GM19351 (cell line): ENCODE data around the gene BCL7A.
"Not testable (repeated sequence)": the region's sequence is repeated elsewhere in the genome, so short reads cannot be mapped to it uniquely, and the experiment has no call there.

Experiments used
- ATAC-seq: cut with Tn5 transposase; IDR thresholded peaks from one replicate; pipeline ENCODE4 v1.9.1; 2021; ENCODE audit warnings: mild to moderate bottlenecking, moderate library complexity; ENCODE audit not compliant: unreplicated experiment

Gene BCL7A

DNA sequence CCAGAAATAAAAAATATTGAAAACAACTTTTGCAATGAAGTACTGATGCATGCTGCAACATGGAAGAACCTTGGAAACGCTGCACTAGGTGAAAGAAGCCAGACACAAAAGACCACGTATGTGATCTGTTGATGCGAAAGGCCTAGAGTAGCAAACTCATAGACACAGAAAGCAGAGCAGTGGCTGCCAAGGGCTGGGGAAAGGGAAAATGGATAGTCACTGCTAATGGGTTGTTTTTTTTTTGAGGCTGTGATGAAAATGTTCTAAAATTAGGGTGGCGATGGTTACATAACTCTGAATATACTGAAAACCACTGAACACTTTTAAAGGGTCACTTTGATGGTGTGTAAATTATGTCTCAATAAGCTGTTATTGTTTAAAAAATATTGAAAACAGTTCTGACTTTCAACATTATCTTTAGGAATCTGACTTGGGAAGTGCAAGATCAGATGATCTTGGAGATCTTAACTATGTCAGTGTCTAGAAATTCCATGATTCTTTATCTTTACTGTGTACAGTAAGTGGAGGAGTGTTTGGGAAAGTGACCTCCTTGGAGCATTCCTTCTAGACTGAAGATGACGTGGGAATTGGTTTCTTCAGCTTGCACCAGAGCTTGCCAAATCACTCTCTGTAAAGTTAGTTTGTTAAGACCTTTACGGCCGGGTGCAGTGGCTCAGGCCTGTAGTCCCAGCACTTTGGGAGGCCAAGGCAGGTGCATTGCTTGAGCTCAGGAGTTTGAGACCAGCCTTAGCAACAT lies 69.3 kb downstream of the BCL7A start:
- ATAC-seq: no peak

- no peak for ATAC-seq
Measured at GRCh38 chr12:122093098-122093883, 71.6 kb downstream of the BCL7A start.

GRCh38 chr12:122094137-122094734 lies 72.6 kb downstream of the BCL7A start:
- ATAC-seq: no peak

DNA sequence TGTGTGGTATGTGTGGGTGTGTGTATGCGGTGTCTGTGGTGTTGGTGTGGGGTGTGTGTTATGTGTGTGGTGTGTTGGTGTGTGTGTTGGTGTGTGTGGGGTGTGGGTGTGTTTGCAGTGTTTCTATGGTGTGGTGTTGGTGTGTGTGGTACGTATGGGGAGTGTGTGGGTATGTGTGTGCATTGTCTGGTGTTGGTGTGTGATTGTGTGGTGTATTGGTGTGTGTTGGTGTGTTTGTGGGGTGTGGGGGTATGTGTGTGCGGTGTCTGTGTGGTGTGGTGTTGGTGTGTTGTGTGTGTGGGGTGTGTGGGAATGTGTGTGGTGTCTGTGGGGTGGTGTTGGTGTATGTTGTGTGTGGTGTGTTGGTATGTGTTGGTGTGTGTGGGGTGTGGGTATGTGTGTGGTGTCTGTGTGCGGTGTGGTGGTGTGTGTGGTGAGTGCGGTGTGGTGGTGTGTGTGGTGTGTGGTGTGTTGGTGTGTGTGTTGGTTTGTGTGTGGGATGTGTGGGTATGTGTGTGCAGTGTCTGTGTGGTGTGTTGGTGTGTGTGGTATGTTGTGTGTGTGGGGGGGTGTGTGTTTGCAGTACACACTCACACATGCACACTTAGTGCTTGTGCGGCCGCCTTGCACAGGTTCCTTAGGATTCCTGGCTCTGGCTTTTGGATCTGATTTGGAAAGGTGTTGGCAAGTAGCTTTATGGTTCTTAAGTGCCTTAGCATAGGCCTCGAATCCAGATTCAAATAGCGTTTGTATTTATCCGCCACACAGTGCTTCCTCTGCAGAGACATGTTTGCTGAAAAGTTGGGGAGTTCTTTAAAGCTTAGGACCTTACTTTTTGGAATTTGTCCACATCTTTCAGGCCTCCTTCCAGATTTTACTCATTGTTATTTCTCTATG lies 73.3 kb downstream of the BCL7A start:
- no peak for ATAC-seq

GRCh38 chr12:122096014-122096413 lies 74.3 kb downstream of the BCL7A start:
- ATAC-seq: no peak

DNA sequence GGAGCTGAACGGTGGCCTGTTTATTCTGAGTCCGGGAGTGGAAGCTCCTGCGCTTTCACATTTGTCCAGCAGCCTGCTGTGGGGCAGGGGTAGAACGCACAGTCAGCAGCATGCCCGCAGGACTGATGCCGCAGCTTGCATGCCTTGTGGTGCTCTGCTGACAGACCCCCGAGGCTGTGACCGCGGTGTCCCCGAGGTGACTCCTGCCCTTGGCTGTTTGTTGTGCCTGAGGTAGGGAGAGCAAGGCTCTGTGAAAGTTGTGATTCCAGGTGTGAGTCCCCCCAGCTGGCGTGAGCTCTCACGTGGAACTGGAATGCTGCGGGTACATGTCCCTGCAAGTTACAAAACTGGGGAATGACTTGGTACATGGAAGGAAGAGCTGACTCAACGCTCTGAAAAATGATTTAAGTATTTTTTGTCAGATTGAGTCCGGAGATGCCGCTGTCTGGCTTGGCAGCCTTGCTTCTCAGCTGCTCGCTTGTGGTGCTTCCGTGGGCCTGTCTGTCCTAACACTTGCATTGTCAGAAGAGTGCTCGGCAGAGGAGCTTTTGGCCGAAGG lies 75.0 kb downstream of the BCL7A start:
- ATAC-seq: no peak

GRCh38 chr12:122097584-122097926 lies 75.9 kb downstream of the BCL7A start:
- no peak for ATAC-seq

GRCh38 chr12:122097927-122098756 lies 76.5 kb downstream of the BCL7A start:
- ATAC-seq: no peak

DNA sequence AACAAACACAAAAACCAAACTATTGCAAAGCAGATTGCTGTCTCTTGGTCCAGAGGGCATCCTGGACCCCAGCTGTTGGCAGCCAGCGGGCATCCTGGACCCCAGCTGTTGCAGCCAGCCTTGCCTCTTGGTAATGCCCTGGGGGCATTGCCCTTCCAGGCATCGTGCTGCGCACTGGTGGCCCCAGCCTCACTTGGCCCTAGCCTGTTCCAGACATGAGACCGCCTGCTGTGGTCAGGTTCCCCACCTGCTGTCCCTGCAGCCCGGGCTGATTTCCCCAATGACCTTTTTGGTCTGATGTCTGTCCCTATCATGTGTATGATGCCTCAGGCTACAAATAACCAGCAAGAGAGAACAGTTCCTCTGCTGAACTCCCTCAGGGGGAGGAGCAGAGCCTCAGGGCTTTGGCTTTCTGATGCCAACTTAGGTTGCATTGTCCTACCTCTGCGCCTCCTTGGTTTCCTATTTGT lies 77.6 kb downstream of the BCL7A start:
- ATAC-seq: no peak

DNA sequence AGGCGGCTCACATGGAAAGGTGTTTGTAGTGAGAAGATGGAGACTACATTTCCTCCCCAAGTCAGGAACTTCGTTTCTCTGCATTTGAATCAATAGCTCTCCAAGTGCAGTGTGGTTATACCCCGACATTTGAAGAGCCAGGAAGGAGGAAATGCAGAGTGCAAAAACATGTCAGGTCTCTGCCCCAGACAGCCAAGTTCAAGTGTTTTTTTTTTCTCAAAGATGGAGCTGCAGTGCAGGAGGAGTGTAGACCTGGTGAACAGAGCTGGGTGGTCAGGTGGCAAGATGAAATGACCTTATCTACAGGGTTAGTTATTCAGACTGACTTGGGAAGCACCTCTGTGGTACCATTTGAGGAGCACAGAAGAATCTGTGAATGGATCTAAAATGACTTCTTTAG lies 78.2 kb downstream of the BCL7A start:
- ATAC-seq: no peak

- ATAC-seq: no peak
Measured at GRCh38 chr12:122100568-122100967, 78.9 kb downstream of the BCL7A start.

GRCh38 chr12:122102331-122102730 lies 80.6 kb downstream of the BCL7A start:
- no peak for ATAC-seq

GRCh38 chr12:122104844-122105243 lies 83.2 kb downstream of the BCL7A start:
- ATAC-seq: no peak

- ATAC-seq: not testable (repeated sequence)
Measured at GRCh38 chr12:122105496-122105895, 83.8 kb downstream of the BCL7A start.

DNA sequence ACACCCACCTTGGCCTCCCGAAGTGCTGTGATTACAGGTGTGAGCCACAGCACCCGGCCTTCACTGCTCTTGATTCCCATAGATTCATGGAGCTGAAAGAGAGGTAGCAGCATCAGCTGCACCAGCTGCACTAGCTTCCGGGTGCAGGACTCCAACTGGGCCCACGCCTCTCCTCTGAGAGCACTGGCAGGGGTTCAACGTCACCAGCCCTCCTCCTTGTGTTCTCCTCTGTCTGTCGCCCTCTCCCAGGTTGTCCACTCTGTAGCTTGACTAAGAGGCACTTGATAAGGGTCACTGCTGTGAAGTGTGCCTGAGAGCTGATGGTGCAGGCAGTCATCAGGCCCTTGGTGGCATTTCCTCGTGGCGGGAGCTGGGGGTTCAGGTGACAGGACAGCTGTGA lies 85.2 kb downstream of the BCL7A start:
- no peak for ATAC-seq

DNA sequence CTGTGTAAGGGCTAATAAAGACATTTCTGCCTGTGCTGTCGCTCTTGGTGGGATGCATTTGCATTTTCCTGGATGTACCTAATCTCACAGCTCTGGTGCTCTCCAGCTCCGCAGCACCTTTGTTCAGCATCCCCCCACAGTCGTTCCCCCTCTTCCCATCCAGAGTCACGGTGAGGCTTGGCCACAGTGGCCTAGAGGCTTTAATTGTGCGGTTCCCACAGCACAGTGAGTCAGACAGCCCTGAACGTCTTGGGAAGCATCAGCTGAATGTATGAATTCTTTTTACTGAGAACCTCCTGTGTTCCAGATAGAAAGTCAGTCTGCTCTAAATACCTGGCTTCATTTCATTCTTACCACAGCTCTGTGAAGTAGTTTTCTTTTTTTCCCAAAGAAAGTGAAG lies 85.6 kb downstream of the BCL7A start:
- no peak for ATAC-seq

- ATAC-seq: no peak
Measured at GRCh38 chr12:122111089-122111641, 89.5 kb downstream of the BCL7A start.
